GOT3 (cell line): ENCODE data around the gene SLC31A1.
A peak's percentile ranks its signal among the peaks of the same experiment; 100 is the strongest.

Experiments used
- DNase-seq: peaks from one replicate; lab custom pipeline; 2025; ENCODE audit warnings: mixed read lengths; lab: John Stamatoyannopoulos, UW

SLC31A1 gene

DNA sequence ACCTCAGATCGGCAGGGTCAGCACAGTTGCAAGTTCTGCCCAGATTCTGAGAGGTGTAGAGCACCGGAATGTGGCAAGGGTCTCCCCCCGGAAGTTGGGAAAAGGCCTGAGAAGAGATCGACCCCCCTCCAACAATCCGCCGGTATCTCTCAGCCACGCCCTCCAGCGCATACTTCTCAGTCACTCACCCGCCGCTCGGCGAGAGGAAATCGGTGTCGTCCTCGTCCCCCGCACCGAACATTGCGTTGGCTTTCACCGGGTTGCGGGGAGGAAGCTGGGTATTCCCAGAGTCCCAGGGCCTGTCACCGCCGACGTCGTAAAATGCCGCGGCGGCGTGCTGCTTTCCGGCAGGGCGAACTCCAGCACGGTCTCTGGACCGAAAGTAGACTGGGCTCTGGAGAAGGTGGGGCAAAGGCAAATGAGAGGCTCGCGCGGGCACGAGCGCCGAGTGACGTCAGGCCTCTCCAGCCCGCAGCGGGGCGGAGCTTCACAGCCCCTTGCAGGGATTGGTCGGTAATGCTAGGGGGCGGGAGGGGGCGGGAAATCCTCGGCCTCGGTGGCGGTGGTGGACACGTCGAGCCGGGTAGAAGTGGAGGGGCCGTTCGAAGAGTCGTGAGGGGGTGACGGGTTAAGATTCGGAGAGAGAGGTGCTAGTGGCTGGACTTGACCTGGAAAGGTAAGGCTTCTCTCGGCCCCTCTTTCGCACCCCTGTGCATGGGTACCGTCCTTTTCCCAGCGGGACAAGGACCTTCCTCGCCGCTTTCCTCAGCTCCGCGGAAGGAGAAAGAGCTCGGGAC lies at the start of gene SLC31A1, which contains the start of gene FKBP15:
TSS of gene SLC31A1 (plus strand) at position 542 of the 797 bp plus-strand sequence. CDS start 34,605 bp downstream, outside the sequence.
TSS of gene FKBP15 (minus strand) at position 275 of the 797 bp plus-strand sequence. CDS start at position 241, 34 bp downstream.
- peak; percentile 83 for DNase-seq

DNA sequence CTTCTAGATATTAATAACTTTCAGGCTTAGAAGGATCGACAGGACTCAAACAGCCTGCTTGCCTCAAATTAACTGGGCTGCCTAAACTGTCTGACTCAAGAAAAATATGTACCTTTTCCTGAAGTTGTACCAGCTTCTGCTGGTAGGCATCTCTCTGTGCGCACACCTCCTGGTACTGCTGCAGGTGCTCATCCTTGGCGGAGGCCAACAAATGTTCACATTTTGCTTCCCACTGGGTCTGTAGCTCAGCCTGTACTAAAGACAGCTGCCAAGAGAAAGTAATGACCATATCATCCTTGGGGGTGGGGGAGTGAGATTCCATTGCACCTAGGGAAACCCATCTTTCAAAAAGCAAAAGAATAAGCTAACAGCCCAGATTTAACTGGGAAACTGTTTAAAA lies 48.0 kb upstream of the SLC31A1 start:
- DNase-seq = no peak

DNA sequence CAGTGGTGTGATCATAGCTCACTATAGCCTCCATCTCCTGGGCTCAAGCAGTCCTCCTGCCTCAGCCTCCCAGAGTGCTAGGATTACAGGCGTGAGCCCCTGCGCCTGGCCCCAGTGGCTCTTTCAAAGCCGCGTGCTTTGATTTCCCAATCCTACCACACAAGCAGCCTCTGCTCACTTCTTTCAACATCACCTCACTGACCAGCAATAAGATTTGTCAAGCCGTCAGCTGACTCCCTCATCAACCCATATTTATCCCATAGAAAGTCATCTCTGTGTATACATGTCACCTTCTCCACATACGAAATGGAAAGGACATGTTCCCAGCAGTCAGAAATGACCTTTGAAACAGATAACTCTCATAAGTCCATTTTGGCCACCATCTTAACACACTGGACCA lies 44.5 kb upstream of the SLC31A1 start:
- DNase-seq = no peak

DNA sequence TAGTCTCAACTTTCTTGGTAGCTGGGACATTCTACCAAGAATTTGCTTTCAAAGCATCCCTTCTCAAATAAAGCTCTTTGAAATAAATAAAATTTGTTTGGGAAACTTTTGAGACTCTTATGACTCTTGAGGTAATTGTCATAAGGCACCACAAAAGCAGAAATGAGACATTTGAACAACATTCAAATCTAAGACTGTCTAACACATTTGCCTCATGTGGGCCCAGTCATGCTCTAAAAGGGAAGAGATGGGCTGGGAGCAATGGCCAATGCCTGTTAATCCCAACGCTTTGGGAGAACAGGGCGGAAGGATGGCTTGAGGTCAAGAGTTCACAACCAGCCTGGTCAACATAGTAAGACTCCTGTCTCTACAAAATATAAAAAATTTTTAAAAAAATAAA lies 44.1 kb upstream of the SLC31A1 start:
- no peak for DNase-seq

DNA sequence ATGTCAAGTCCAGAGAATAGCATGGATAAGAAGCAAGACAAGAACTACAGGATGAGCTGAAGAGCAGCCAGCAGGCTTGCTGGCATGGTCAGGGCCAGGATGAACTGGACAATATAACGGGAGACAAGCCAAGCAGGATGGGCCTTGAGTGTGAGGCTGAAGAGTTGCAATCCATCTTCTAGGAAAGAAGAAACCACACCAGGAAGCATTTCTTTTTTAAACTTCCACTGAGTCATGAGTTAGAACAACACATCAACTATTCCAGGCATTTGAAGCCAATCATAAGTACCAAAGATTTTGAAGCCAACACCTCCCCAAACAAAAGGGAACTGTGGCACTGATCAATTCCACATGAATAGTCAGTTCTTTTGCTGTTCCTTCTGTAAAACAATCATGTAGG lies 43.3 kb upstream of the SLC31A1 start:
- DNase-seq = no peak

DNA sequence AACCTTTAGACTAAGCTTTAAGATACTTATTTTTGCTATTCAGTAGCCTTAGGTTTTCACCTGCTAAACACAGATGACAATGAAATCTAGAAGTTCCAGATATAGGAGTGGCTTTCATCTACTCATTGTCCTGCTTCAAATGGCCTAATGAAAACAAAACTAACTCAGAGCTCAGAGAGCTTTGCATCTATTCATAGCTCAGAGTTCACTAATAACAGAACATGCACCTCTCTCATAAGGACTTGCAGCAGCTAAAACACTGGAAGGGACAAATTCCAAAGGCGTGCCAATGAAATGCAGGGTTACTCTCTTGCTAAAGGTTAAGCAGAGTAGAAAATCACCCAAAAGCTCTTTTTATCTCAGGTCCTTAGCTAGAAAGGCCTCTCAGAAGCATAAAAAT lies 41.5 kb upstream of the SLC31A1 start:
- no peak for DNase-seq

DNA sequence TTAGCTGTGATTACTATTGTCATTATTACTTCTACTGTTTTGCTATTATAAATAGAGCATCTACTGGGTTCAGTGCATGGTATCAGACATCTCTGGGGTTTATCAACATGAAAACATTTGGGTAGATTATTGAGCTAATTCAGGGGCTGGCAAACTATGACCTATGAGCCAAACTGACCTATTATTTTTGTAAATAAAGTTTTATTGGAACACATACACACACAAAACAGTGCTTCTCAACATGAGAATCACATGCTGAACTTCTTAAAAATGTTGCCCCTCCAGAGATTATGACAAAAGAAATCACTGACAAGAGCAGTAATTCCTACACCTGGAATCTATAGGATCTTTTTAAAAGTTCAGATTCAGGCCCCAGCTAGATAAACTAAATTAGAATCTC lies 40.2 kb upstream of the SLC31A1 start:
- DNase-seq = no peak

DNA sequence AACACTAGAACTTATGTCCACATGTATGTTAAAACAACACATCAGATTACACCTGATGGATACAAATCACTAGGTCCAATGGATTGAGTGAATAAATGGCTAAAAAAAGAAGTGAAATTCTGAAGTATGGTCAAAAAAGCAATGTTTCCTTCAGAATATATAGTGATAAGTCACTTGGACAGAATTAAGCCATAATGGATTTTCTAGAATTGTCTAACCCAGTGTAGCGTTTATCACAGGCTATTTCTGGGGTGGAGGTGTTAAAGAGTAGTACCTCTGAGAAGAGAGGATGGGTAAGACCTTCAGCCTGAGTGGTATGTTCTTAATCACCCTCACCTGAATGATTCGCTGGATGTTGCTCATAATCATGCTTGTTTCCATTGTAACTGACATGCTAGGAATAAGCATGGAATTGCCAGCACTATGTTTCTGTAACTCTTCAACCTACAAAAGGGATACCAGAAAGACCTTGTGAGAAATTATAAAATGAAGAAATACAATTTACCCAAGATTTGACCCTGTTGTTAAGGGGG lies 37.3 kb upstream of the SLC31A1 start:
- no peak for DNase-seq

DNA sequence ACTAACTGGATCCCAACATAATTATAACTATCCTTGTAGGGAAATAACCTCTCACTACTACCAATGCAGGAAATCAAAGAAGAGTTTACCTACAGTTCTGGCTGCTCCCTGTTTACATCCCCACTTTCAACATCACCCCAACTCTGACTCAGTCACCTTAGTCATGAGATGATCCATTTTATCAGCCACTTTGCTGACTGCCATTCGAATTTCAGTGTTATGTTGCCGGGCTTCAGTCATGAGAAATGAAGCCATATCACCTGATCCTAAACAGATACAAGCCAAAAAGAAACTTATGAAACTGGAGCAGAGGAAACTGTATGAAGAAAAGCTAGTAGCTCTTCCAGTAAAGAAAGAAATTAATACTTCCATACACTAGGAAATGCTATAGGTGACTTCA lies 36.8 kb upstream of the SLC31A1 start:
- DNase-seq = no peak

DNA sequence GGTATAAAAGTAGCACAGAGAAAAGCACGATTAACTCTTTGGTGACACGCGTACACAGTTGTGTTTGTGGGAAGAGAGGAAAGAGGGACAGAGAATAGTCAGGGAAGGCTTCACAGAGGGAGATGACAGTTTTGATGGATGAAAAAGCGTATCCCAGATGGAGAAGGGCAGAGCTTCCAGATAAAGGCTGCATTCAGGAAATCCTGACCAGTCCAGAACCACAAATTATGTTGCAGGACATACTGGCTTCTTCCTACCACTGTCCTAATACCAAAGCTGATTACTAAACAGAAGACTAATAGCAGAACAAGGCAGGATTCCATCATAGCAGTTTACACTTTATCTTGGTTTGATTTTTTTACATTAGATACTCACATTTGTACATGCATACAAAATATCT lies 36.1 kb upstream of the SLC31A1 start:
- DNase-seq = no peak

DNA sequence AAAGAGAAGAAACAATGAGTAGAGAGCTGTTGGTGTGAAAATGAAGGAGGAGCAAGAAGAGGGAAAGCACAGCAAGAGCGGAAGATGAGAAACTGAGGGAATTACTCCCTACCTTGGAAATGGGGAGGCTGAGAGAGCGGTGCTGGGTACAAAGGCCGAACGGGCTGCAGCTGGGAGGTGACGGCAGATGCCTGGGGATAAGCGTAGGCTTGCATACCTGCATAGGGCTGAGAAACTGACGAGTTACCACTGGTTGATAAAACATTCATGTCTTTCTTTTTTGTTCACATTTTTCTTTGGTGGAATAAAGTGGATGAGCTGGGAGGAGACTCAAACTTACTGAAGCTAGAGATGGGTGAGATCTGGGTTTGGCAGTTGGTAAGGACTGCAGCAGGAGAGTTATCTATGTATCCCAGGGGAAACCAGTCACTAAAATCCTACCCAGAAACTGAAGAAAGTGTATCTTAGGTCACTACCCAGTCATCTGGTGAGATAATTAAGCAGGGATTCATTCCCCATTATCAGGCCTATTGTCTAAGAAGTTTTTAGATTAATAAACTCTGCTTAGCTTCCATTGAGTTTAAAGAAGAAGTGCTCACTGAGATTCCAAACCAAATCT lies 35.1 kb upstream of the SLC31A1 start:
- no peak for DNase-seq

DNA sequence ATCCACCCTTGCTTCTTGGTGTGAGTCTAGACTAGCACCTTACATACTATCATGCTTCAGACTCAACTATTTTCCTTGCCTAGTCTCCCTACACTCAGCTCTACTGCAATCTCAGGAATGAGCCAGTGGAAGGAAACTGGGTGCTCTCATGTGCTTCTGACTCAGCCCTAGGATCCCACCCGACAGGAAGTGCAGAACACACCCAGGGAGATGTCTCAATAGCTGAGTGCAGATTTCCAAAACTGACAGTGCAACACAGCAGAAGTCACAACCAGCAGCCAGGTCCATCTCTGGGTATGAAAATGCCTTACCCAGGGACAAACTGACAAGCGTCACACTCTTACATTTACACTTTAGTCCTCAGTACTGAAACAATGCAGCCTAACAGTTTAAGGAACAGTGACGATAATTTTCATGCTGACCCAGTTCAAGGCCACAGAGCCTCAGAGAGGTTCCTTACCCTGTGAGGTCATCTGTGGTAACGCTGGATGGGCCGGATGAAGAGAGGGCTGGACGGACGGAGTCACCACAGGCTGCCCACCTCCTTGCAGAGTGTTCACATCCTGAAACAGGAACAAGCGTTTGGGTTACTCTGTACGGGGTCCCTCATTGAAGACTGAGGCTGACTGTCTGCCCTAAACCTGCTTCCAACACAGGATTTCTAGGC lies 33.3 kb upstream of the SLC31A1 start:
- no peak for DNase-seq

DNA sequence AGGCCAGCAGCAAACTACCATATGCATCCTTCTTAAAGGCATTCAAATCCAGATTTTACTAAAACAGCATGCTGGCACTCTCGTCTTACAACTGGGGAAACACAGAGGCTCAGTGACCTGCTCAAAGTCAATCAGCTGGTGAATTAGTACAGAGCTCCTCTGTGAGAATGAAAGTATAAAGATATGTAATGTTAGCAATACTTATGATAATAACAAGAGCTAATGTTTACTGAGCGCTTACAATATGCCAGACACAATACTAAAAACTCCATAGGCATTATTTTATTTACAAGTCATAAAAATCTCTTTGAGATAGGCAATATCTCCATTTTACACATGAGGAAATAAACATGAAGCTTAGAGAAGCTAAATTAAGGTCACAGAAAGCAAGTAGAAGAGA lies 28.9 kb upstream of the SLC31A1 start:
- no peak for DNase-seq

DNA sequence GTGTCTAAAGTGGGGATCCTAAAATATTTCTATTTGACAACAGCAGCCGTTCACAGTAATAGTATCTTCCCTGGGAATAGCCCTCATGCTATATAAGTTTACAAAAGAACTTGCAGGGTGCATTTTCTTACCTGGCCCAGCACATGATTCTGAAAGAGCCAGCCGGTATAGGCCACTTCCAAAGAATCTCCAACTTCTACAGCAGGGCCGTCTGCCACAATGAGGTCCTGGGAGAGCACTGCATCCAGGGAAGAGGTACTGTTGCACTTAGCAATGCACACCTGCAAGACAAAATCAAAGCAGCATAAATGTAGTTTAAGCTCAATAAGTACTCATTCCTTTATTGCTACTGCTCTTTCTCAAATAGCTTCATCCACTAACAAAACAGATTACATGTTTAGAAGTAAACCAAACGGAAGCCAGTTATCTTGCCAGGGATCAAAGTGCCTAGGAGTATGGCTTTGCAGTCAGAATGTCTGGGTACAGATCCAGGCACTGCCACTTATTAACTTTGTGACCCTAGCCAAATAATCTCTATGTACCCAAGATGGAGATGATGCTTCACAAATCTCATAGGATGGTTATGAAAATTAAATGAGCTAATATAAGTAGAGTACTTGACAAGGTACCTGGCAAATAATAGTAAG lies 21.5 kb upstream of the SLC31A1 start:
- no peak for DNase-seq

DNA sequence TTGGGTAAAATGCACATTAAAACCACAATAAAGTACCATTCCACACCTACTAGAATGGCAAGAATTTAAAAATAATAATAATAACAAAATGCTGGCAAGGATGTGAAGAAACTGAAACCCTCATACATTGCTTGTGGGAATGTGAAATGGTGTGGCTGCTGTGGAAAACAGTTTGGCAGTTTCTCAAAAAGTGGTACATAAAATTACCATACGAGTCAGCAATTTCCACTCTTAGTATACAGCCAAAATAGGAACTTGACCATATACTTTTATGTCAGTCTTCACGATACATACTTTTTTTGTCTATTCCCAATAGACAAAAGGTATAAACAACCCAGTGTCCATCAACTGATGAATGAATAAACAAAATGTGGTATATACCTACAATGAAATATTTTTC lies 15.9 kb upstream of the SLC31A1 start:
- no peak for DNase-seq

DNA sequence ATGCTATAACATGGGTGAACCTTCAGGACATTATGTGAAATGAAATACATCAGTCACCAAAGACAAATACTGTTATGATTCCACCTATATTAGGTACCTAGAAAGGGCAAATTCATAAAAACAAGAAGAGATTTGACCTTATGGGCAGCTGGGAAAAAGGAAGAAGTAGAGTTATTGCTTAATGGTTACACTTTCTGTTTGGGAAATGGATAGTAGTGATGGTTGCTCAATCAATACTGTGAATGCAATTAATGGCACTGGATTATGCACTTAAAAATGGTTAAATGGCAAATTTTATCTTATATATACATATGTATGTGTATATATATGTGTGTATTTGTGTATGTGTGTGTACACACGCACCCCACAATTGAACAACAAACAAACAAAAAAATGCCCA lies 15.5 kb upstream of the SLC31A1 start:
- no peak for DNase-seq

DNA sequence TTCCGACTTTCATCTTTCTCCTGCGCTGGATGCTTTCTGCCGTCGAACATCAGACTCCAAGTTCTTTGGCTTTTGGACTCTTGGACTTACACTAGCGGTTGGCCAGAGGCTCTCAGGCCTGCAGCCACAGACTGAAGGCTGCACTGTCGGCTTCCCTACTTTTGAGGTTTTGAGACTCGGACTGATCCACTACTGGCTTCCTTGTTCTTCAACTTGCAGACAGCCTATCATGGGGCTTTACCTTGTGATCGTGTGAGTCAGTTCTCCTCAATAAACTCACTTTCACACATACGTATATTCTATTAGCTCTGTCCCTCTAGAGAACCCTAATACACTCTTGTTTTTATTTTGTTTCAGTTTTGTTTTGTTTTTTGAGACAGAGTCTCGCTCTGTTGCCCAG lies 10.5 kb upstream of the SLC31A1 start:
- DNase-seq = no peak

DNA sequence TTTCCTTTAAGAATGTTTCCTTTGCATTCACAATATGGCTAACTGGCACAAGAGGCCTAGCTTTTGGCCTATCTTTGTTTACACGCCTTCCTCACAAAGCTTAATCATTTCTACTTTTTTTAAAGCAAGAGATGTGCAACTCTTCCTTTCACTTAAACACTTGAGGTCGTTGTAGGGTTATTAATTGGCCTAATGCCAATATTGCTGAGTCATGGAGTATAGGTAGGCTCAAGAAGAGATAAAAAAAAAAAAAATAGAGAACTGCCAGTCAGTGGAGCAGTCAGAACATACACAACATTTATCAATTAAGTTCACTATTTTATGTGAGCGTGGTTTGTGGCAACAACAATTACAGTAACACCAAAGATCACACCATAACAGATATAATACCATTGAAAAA lies 6.2 kb upstream of the SLC31A1 start:
- DNase-seq = no peak

DNA sequence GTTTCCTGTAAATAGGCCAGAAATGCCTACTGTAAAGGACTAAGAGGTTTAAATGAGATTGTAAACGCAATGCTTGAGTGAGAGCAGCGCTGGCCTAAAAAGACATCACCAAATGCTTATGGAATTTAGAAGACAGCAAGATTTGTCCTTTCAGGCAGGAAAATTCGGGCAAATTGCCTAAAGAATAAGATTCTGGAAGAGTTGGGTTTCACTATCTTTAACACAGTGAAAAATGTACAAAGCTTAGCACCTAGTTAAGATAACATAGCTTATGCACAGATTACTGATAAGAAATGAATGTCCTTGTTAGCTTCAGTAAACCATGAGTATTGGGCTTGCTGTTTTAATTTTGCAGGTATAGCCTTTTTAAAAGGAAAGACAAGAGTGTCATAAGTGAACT lies 4.9 kb upstream of the SLC31A1 start:
- DNase-seq = no peak

DNA sequence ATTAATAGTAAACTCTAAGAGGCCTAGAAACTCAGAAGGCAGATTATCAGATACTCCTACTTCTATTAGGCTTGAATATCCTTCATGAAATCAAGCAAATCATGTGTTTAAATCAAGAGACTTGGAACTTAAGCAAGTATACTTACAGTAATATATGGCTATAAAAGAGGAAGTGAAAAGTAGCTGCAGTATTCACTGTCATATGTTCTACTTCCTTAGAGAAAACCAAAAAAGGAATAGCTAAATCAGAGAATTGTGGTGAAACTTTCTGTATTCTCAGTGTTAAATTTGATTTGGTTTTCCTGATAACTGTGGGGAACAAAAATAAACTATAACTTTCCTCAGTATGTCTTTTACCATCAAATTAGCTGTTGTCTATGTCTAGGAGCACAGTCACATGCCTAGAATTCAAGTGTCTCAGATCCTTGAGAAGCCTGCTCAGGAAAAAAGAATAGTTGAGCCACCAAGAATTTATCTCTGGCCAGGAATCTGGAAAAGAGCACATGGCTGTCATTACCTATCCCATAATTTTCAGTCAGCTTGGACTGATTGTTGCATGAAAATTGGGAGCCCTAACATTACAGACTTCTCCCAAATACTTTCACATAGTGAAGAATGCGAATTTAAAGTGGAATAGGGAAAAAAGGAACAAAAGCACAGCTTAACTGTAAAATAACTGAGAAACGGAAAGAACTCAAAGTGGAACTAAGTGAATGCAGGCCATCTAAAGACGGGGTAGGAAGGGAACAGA lies 2.0 kb upstream of the SLC31A1 start:
- no peak for DNase-seq

DNA sequence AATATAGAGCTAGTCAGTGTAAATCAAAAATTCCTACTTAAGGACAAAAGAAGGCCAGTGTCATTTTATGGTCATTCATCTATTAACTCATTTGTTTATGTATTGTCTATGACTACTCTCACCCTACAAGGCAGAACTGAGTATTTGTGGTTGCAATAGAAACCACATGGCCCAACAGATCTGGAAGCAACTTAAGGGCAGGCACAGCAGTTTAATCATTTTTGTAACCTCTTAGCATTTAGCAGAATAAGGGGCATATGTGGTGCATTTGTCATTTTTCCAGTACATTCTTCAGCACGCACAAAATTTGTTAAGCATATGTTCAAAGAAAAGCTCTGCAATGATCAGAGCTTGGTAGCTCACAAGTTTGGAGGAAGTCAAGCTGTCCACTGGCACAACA lies 1.4 kb upstream of the SLC31A1 start:
- DNase-seq = no peak
